Activated naive CD8-positive, alpha-beta T cell treated with anti-CD3 and anti-CD28 coated beads for 36 hours (primary cell): Measurements from ENCODE around the gene P3H4. TPM values are rescaled to one million over a fixed set of nuclear protein-coding genes. Genes with fewer than 3 reads are reported as not detected.

ENCODE experiments used
- DNase-seq: peaks from one replicate; pipeline ENCODE4 v3.0.0; 2021
- H3K27ac Mint-ChIP-seq: one replicate; pipeline ENCODE4 v1.8.0; 2022; ENCODE audit warnings: mild to moderate bottlenecking, moderate library complexity, mixed read lengths
- H3K27me3 Mint-ChIP-seq: one replicate; pipeline ENCODE4 v1.8.0; 2022; ENCODE audit warnings: mild to moderate bottlenecking, mixed read lengths
- H3K36me3 Mint-ChIP-seq: one replicate; pipeline ENCODE4 v1.8.0; 2021; ENCODE audit warnings: mild to moderate bottlenecking, mixed read lengths
- H3K4me1 Mint-ChIP-seq: one replicate; pipeline ENCODE4 v1.8.0; 2021; ENCODE audit warnings: mixed read lengths
- H3K4me3 Mint-ChIP-seq: one replicate; pipeline ENCODE4 v1.8.0; 2022; ENCODE audit warnings: mild to moderate bottlenecking, moderate library complexity, mixed read lengths
- H3K9me3 Mint-ChIP-seq: one replicate; pipeline ENCODE4 v1.8.0; 2022; ENCODE audit warnings: mixed read lengths
- total RNA-seq, 2 experiments: library from RNA; stranded (reverse); gene quantifications; one replicate each; pipeline ENCODE4 v1.2.3, GENCODE V29; 2021

The P3H4 gene
- total RNA-seq, 2 experiments from 2014 or later: 1.5 to 1.8 TPM

DNA sequence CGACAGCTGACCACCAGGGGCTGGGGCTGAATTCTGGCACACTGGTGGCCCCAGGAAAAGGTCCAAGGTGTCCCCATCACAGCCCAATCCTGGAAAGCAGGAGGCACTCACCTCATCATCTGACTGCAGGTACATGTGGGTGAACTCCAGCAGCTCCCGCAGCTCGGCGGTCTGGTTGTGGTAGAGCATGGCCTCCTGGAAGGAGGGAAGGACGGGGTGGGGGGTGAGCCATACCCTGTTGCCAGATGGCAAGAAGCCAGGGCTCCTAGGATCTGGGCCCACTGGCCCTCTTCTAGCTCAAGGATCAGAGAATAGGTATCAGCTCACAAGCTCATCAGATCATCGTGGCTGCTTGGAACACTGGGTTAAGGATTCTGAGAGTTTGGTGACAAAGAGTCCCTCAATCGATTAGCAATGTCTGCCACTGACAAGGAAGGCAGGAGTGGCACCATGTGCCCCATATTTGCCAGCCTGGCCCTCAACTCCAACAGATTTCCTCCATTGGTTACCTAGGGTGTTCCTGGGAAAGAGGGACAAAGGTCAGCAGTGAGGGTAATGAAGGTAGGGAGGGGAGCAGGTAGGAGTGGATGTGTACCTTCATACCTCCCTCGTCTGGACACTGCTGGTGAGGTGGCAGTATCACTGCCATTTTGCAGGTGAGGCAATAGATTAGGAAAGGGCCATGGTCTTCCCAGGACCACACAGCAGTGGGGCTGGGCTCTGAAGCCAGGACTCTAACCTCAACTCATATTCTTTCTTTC is 4.9 kb downstream of the P3H4 start:
- no peak for DNase-seq
- H3K9me3 Mint-ChIP-seq: no peaks in the 10 kb centered on the region
- no peak overlapping the region for H3K4me3 Mint-ChIP-seq
- peaks cover 3% of the 10 kb centered on the region for H3K27me3 Mint-ChIP-seq
- peaks cover 2% of the 10 kb centered on the region for H3K36me3 Mint-ChIP-seq
- no peak overlapping the region for H3K27ac Mint-ChIP-seq
- H3K4me1 Mint-ChIP-seq: peaks cover 13% of the 10 kb centered on the region

DNA sequence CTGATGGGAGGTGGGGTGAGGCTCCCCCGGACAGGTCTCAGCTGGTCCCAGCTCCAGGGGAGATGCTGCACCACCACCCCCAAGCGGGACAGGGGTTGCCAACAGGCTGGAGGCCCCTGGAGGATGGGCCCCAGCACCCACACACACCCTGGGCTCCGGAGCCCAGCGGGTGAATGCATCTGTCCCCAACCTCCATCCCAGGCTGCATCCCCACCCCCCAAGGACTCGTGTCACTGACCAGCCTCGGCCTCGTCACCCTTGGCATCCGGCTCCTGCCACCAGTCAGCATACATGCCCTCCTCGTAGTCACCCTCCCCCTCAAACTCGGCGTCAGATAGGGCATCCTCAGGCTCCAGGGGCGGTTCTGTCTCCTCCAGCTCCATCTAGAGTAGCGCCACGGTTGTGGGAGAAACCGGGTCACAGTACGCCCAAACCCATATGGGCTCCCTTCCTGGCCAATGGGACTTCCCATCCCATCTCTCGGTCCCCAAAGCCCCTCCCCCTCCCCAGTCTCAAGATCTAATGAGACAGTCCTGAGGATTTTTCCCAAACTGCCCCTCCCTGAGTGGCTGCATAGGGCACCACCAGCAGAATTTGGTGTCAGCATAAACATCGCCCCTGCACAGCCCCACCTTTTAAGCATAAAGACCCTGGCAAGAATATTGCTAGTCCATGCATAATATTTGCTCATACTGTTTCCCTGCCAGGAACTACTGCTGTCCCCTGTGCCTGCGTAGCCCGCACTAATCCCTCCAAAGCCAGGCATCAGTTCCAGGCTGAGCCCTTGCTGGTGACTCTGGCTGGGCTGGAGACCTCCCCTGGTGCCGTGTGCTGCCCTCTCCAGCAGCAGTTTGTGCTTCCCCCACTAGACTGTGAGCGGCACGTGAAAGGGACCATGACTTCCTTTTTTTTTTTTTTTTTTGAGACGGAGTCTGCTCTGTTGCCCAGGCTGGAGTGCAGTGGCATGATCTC is 8.4 kb downstream of the P3H4 start:
- Mint-ChIP-seq H3K9me3 (no peaks in the 10 kb centered on the region), H3K27me3 (no peaks in the 10 kb centered on the region), H3K4me1 (peaks cover 4% of the 10 kb centered on the region), H3K4me3 (no peak overlapping the region), H3K27ac (no peak overlapping the region), H3K36me3 (no peaks in the 10 kb centered on the region)
- no peak for DNase-seq

- no peaks in the 10 kb centered on the region for H3K36me3 Mint-ChIP-seq
- H3K4me3 Mint-ChIP-seq: no peak overlapping the region
- no peaks in the 10 kb centered on the region for H3K9me3 Mint-ChIP-seq
- no peak overlapping the region for H3K27ac Mint-ChIP-seq
- peaks cover 4% of the 10 kb centered on the region for H3K4me1 Mint-ChIP-seq
- H3K27me3 Mint-ChIP-seq: no peaks in the 10 kb centered on the region
- peak; percentile 62 for DNase-seq
Measured at GRCh38 chr17:41801374-41802271, 10.1 kb downstream of the P3H4 start.

DNA sequence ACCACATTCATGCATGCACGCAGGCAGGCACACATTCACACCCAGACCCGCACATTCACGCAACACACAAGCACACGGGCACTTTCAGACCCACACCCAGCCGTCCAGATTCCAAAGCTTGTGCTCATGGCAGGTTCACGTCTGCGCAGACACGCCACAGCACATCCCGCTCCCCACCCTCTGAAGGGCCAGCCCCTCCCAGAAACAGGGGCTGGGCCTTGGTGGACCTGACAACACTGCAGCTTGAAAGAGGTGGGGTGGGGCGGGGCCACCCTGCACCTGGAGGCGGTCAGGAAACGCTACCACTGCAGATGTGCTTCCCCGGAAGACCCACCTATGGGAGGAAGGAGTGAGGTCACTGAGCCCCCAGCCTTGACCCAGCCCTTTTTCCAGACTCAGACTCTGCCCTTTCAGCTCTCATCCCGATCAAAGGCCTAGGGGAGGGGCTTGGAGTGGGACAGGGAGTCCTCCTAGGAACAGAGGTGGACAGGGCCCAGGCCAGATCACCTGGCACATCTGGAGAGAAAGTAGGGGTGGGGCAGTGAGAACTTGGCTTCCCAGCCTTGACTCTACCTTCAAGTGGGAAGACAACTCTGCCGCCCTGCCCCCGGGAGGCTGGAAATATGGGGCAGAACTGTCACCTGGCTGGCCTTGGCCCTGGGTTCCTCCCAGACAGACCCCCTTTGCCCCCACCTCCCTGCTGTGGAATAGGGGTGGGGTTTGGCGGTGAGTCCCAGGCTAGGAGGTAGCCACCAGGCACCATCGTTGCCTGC is 11.0 kb downstream of the P3H4 start:
- no peak overlapping the region for H3K27ac Mint-ChIP-seq
- H3K4me1 Mint-ChIP-seq: peaks cover 4% of the 10 kb centered on the region
- H3K9me3 Mint-ChIP-seq: no peaks in the 10 kb centered on the region
- H3K27me3 Mint-ChIP-seq: no peaks in the 10 kb centered on the region
- no peak overlapping the region for H3K4me3 Mint-ChIP-seq
- no peaks in the 10 kb centered on the region for H3K36me3 Mint-ChIP-seq
- no peak for DNase-seq

DNA sequence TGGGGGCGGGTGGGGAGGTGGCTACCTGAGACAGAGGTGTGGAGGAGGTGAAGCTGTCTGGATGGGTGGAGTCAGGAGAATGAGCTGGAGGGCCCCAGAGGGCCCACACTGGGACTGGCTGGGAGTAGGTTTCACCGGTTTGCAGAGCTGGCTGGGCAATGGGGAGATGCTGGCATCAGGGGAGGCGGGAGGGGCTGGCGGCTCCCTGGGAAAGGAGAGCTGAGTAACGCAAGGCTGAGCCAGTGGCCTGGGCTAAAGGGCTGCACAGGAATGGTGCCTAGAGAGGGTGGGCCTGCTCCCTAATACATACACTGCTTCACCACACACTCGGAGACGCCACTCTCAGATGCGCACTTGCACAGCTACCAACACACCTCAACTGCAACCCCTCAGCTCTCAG is 12.4 kb downstream of the P3H4 start:
- no peak overlapping the region for H3K27ac Mint-ChIP-seq
- no peak overlapping the region for H3K4me3 Mint-ChIP-seq
- H3K27me3 Mint-ChIP-seq: no peaks in the 10 kb centered on the region
- peaks cover 4% of the 10 kb centered on the region for H3K4me1 Mint-ChIP-seq
- no peaks in the 10 kb centered on the region for H3K9me3 Mint-ChIP-seq
- no peaks in the 10 kb centered on the region for H3K36me3 Mint-ChIP-seq
- no peak for DNase-seq

DNA sequence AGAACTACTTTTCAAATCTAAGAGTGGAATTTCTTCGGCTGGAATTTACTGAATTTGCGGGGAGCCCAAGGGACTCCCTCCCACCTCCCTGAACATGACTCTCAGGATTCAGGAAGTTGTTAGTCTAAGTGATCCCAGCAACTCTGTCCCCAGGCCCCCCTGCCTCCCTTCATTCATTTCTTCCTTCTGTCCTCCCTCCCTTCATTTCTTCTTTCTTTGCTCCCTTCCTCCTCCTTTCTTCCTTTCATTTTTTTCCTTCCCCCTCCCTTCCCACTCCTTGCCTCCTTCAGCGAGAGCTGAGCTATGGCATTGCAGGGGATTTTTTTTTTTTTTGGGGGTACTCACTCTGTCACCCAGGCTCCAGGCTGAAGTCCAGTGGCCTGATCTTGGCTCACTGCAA is 14.4 kb downstream of the P3H4 start:
- no peaks in the 10 kb centered on the region for H3K9me3 Mint-ChIP-seq
- no peak overlapping the region for H3K27ac Mint-ChIP-seq
- no peaks in the 10 kb centered on the region for H3K36me3 Mint-ChIP-seq
- no peak overlapping the region for H3K4me3 Mint-ChIP-seq
- H3K4me1 Mint-ChIP-seq: peaks cover 4% of the 10 kb centered on the region
- no peak for DNase-seq
- H3K27me3 Mint-ChIP-seq: no peaks in the 10 kb centered on the region

GRCh38 chr17:41796121-41796895 is 15.4 kb downstream of the P3H4 start:
- Mint-ChIP-seq H3K4me3 (no peak overlapping the region), H3K4me1 (no peaks in the 10 kb centered on the region), H3K9me3 (no peaks in the 10 kb centered on the region), H3K36me3 (no peaks in the 10 kb centered on the region), H3K27me3 (no peaks in the 10 kb centered on the region), H3K27ac (no peak overlapping the region)
- DNase-seq: no peak

DNA sequence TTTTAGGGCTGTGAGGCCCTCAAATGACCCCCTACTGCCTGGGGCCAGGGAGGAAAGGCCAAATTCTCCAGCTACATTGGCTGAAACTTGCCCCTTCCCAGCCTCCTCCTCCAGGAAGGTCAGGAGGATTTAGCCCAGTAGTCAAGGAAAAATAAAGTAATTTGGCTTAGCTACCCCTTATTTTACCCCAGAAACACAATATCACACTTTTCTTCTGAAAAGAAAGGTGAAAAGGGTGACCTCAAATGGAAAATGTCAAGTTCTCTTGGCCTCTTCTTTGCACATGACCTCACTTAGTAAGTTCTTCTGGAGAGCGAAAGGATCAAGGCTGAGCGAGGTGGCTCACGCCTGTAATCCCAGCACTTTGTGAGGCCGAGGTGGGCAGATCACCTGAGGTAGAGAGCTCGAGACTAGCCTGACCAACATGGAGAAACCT is 17.2 kb downstream of the P3H4 start:
- Mint-ChIP-seq H3K27me3 (peaks cover 5% of the 10 kb centered on the region), H3K36me3 (no peaks in the 10 kb centered on the region), H3K4me1 (no peaks in the 10 kb centered on the region), H3K4me3 (no peak overlapping the region), H3K27ac (no peak overlapping the region), H3K9me3 (no peaks in the 10 kb centered on the region)
- no peak for DNase-seq

DNA sequence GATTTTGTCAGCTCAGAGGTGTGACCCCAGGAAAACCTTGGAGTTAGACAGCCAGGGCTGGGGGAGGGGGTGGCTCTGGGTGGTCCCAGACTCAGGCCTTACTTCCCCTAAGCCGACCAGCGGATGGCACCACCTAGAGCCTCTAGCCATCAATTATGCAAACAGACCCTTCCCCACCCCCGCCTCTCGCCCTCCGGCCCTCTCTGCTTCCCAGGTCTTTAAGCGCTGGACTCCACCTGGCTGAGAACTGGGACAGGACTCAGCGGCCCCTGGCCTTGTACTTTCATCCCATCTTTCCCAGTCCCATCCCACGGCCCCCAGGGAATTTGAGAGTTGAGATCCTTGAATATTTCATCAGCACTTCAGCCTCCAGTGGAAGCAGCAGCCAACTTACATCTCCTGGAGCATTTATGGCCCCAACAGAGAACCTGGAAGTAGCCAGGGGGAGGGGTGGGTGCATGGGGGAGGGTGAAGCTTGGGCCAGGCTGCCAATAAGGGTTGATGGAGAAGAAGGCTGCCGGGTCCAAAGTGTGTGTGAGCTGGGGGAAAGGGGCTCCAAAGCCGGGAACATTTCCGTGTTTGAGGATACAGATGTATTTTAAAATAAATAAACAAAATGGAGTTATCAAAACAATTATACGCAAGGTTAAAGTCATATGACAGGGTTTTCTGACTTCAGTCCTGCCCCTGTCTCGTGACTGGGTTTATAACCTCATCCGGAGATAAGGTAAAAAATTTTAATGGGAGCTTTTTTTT is 17.8 kb downstream of the P3H4 start:
- Mint-ChIP-seq H3K4me3 (no peak overlapping the region), H3K4me1 (peaks cover 3% of the 10 kb centered on the region), H3K27me3 (peaks cover 5% of the 10 kb centered on the region), H3K27ac (no peak overlapping the region), H3K9me3 (no peaks in the 10 kb centered on the region), H3K36me3 (no peaks in the 10 kb centered on the region)
- DNase-seq: no peak

- Mint-ChIP-seq H3K4me1 (peaks cover 11% of the 10 kb centered on the region), H3K4me3 (no peak overlapping the region), H3K36me3 (no peaks in the 10 kb centered on the region), H3K27me3 (peaks cover 5% of the 10 kb centered on the region), H3K27ac (no peak overlapping the region), H3K9me3 (no peaks in the 10 kb centered on the region)
- no peak for DNase-seq
Measured at GRCh38 chr17:41792845-41793783, 18.6 kb downstream of the P3H4 start.

- Mint-ChIP-seq H3K27me3 (peaks cover 35% of the 10 kb centered on the region), H3K9me3 (no peaks in the 10 kb centered on the region), H3K27ac (no peak overlapping the region), H3K4me3 (peak overlapping the region; percentile 45), H3K36me3 (no peaks in the 10 kb centered on the region), H3K4me1 (peaks cover 29% of the 10 kb centered on the region)
- no peak for DNase-seq
Measured at GRCh38 chr17:41787021-41787418, 24.7 kb downstream of the P3H4 start.
